GM19324 (cell line): Measurements from ENCODE around the gene ELF1.
A peak's percentile ranks its signal among the peaks of the same experiment; 100 is the strongest.

ENCODE experiments used
- ATAC-seq: cut with Tn5 transposase; IDR thresholded peaks from one replicate; pipeline ENCODE4 v1.9.1; 2021; ENCODE audit warnings: mild to moderate bottlenecking, moderate library complexity; ENCODE audit not compliant: unreplicated experiment, low FRiP score

Gene ELF1

GRCh38 chr13:41019011-41019487, at the start of gene ELF1:
TSS of gene ELF1 (minus strand) at chr13:41019316. CDS start at chr13:40982054, 37,262 bp downstream.
- ATAC-seq = peak; percentile 86

- no peak for ATAC-seq
Measured at GRCh38 chr13:41065078-41065477, 46.0 kb upstream of the ELF1 start.

- no peak for ATAC-seq
Measured at GRCh38 chr13:41064493-41064892, 45.4 kb upstream of the ELF1 start.

GRCh38 chr13:41061914-41062837, 43.1 kb upstream of the ELF1 start:
- peak; percentile 32 for ATAC-seq

- peak; percentile 76 for ATAC-seq
Measured at GRCh38 chr13:41061075-41061913, 42.2 kb upstream of the ELF1 start, which contains the start of gene WBP4. TSS of gene WBP4 (plus strand) at chr13:41061509. CDS start at chr13:41061674, 165 bp downstream.

- peak; percentile 36 for ATAC-seq
Measured at GRCh38 chr13:41060724-41061074, 41.6 kb upstream of the ELF1 start.

- peak; percentile 40 for ATAC-seq
Measured at GRCh38 chr13:41060082-41060723, 41.1 kb upstream of the ELF1 start.

GRCh38 chr13:41059456-41060081, 40.5 kb upstream of the ELF1 start:
- ATAC-seq = no peak

- no peak for ATAC-seq
Measured at GRCh38 chr13:41058295-41059070, 39.4 kb upstream of the ELF1 start.

GRCh38 chr13:41056826-41057711, 38.0 kb upstream of the ELF1 start:
- ATAC-seq = no peak

GRCh38 chr13:41056194-41056593, 37.1 kb upstream of the ELF1 start:
- no peak for ATAC-seq

GRCh38 chr13:41054919-41055619, 36.0 kb upstream of the ELF1 start:
- no peak for ATAC-seq

- no peak for ATAC-seq
Measured at GRCh38 chr13:41054212-41054877, 35.2 kb upstream of the ELF1 start.

- ATAC-seq = no peak
Measured at GRCh38 chr13:41053384-41053826, 34.3 kb upstream of the ELF1 start.

- ATAC-seq = no peak
Measured at GRCh38 chr13:41052441-41052840, 33.3 kb upstream of the ELF1 start.

GRCh38 chr13:41049480-41050440, 30.6 kb upstream of the ELF1 start:
- no peak for ATAC-seq
